Gastroesophageal sphincter (tissue), 4 donors: ENCODE results near the gene PRR19. TPM values are rescaled to one million over a fixed set of nuclear protein-coding genes. Genes with fewer than 3 reads are reported as not detected.

Source experiments
- ATAC-seq: fragments of 150-250 bp; one replicate; pipeline ENCODE4 v1.9.1; 2016; ENCODE audit warnings: mild to moderate bottlenecking, moderate library complexity
- H3K27ac ChIP-seq, 4 donors: fragments of 200-600 bp; sonication (generic) in 3 of 4; 1 replicate in 3 of 4; 2 replicates in 1 of 4; pipeline ENCODE4 v1.5.1; 2016 to 2019
- H3K27me3 ChIP-seq: fragments of 200-600 bp; sonication (generic); one replicate; pipeline ENCODE4 v1.5.1; 2019
- H3K36me3 ChIP-seq, 2 donors: fragments of 200-600 bp; sonication (generic); one replicate each; pipeline ENCODE4 v1.5.1; 2019; ENCODE audit warnings: control low read depth in 1 of 2
- H3K4me1 ChIP-seq, 3 donors: fragments of 200-600 bp; sonication (generic); 1 replicate in 2 of 3; 2 replicates in 1 of 3; pipeline ENCODE4 v1.5.1; 2016 to 2019; ENCODE audit warnings: control low read depth in 2 of 3
- H3K4me3 ChIP-seq, 2 donors: fragments of 200-600 bp; sonication (generic); one replicate each; pipeline ENCODE4 v1.5.1; 2019; ENCODE audit warnings: mild to moderate bottlenecking in 1 of 2, moderate library complexity in 1 of 2
- H3K9me3 ChIP-seq, 3 donors: fragments of 200-600 bp; sonication (generic); one replicate each; pipeline ENCODE4 v1.5.1; 2017 to 2019; ENCODE audit warnings: control low read depth in 2 of 3
- EP300 ChIP-seq: sonication (generic); formaldehyde crosslinking; IDR thresholded peaks from one replicate; pipeline ENCODE4 v1.6.1; 2017; ENCODE audit warnings: antibody characterized with exemption, mild to moderate bottlenecking
- POLR2A ChIP-seq, 2 donors: fragments of 450-650 bp; IDR thresholded peaks; one replicate each; pipeline ENCODE4 v1.6.1; 2017; ENCODE audit warnings: antibody characterized with exemption in 2 of 2, mild to moderate bottlenecking in 2 of 2, moderate library complexity in 1 of 2
- POLR2AphosphoS5 ChIP-seq: sonication (generic); formaldehyde crosslinking; IDR thresholded peaks from one replicate; pipeline ENCODE4 v1.6.1; 2017; ENCODE audit warnings: antibody characterized with exemption
- WGBS, 2 donors: methylation state at CpG; one replicate each; pipeline ENCODE4 v1.1.5; 2018; ENCODE audit warnings: low coverage in 1 of 2; 5-methylcytosine and 5-hydroxymethylcytosine counted together
- total RNA-seq, 4 donors: library from RNA; depleted of rRNA; stranded (reverse); fragments of >200 nt; gene quantifications; one replicate each; pipeline ENCODE4 v1.1.0, GENCODE V29; 2016
- TF ChIP-seq, protein P1 (sequence below), 4 experiments: fragments of 200-600 bp in 2 of 4; fragments of 450-650 bp in 2 of 4; sonication (generic) in 1 of 4; IDR thresholded peaks; one replicate each; pipeline ENCODE4 v1.5.1; 2017 to 2019; ENCODE audit warnings: antibody characterized with exemption in 4 of 4, mild to moderate bottlenecking in 2 of 4, moderate library complexity in 2 of 4

PRR19 gene
- total RNA-seq, 4 donors from 2014 or later: 0.93 TPM; not detected in 3

DNA sequence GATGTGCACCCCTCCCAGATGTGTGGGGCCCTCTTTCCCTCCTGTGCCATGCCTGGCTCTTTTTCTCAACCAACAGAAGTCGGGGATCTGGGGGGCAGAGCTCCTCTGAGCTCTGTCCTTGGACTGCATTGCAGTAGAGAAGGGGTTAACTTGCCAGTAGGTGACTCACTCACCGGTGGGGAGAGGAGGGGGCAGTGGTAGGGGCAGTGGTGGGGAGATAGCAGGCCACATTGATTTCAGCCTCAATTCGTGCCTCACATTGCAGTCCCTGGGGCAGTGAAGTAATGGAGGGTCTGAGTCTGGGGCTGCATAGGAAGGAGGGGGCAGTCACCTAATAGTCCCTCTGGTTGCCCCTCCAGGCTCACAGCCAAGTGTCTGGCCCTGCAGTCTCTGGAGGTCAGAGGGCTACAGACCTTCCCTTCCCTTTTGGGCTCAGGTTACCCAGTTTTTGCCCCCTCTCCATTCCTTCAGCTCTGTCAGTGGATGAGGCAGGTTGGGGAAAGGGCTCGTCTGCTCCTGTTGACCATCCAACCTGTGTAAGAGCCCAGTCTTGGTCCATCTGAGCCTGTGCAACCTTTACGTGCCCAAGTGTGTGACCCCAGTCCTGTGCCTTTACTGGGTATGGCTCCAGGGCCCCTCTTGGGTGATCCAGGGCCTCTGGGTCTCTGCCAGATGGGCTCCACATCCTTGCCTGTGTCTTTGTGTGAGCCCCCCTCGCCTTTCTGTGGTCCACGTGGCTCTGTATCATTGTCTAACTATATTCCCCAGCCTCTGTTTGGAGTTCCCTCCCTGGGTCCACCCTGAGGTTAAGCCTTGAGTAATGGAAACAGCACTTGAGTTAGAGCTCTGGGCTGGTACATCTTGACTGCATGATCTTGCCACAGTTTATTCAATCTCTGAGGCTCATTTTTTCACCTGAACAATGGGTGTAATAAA lies 19.8 kb upstream of the PRR19 start:
- H3K4me1 ChIP-seq: peaks cover 0 to 88% (median 67%) of the 10 kb centered on the region in 3 donors
- no peaks in the 10 kb centered on the region for H3K27me3 ChIP-seq
- peak overlapping the region; percentile 91 to 99 (median 98) for H3K27ac ChIP-seq
- no peaks in the 10 kb centered on the region for H3K9me3 ChIP-seq
- peak overlapping the region in 1 of 2 donors; percentile 93 for H3K4me3 ChIP-seq
- ATAC-seq: no peak
- peaks cover 0 to 5% of the 10 kb centered on the region in 2 donors for H3K36me3 ChIP-seq
- TF ChIP-seq, protein P1, sequence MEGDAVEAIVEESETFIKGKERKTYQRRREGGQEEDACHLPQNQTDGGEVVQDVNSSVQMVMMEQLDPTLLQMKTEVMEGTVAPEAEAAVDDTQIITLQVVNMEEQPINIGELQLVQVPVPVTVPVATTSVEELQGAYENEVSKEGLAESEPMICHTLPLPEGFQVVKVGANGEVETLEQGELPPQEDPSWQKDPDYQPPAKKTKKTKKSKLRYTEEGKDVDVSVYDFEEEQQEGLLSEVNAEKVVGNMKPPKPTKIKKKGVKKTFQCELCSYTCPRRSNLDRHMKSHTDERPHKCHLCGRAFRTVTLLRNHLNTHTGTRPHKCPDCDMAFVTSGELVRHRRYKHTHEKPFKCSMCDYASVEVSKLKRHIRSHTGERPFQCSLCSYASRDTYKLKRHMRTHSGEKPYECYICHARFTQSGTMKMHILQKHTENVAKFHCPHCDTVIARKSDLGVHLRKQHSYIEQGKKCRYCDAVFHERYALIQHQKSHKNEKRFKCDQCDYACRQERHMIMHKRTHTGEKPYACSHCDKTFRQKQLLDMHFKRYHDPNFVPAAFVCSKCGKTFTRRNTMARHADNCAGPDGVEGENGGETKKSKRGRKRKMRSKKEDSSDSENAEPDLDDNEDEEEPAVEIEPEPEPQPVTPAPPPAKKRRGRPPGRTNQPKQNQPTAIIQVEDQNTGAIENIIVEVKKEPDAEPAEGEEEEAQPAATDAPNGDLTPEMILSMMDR (IDR thresholded peaks at IDR 0.05): no peak
- TF ChIP-seq EP300 (no peak), POLR2A (IDR thresholded peaks at IDR 0.05) (no peak), POLR2AphosphoS5 (no peak)
- WGBS, 2 donors: 10 to 13% methylated on average over 1 to 3 of the region's 7 CpGs

DNA sequence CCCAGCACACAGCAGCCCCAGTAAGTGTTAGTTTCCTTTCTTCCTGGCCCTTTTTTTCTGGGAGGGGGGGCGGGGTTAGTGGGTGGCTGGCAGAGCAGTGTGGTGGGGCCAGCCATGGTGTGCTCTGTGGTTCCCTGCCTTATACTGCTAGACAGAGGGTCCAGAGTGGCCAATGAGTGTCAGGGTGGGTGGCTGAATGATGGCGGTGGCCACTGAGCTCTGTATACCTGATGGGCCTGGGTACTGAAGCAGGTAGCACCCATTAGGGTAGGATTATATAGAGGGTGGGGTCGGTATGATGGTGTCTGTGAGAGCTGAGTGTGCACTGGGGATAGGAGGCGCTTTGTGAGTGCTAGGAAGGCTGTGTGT lies 19.1 kb upstream of the PRR19 start:
- Histone ChIP-seq H3K4me1 (peaks cover 0 to 84% (median 62%) of the 10 kb centered on the region in 3 donors), H3K27me3 (no peaks in the 10 kb centered on the region), H3K36me3 (peaks cover 0 to 12% of the 10 kb centered on the region in 2 donors), H3K27ac (peak overlapping the region; percentile 91 to 99 (median 98)), H3K4me3 (peak overlapping the region in 1 of 2 donors; percentile 68), H3K9me3 (no peaks in the 10 kb centered on the region)
- ATAC-seq: no peak
- TF ChIP-seq POLR2AphosphoS5: no peak
- TF ChIP-seq, protein P1 (IDR thresholded peaks at IDR 0.05): no peak
- TF ChIP-seq POLR2A (IDR thresholded peaks at IDR 0.05): no peak
- TF ChIP-seq EP300: no peak
- 25 to 30% methylated on average over 2 to 3 of the region's 4 CpGs for WGBS, 2 donors

DNA sequence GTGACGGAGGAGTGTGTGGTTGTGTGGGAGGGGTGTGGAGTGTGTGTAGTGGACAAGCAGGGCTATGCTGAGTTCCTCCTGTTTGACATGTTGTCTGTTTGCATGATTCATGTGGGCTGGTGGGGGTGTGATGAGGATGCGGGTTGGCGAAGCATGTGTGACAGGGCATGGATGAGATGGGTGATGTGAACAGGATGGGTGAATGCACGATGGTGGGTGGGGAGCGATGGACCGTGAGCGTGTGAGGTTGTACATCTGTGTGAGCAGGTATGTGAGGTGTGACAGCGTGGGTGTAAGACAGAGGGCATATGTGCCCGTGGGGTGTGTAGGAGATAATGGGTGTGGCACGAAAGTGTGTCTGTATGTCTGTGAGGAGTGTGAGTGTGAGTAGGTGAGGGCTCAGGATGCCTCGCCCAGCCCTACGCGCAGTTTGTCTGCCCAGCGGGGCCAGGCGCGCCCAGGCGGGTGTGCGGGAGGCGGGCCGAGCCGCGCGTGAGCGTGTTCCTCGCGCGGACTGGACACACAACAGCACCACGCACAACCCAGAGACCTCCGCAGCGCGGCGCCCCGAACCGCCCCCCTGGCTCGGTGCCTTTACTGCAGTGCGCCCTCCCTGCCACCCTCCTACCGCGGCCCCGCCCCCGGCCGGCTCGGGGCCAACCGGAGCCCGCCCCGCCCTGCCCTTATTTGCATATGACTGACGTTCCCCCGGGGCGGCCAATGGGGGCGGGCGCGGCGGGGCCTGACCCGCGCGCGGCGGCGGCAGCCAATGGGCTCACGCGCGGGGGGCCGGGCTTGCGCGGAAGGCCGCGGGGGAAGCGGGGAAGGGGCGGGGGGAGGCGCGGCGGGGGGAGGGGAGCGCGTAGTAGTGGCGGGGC lies 18.5 kb upstream of the PRR19 start:
- no peaks in the 10 kb centered on the region for H3K27me3 ChIP-seq
- TF ChIP-seq EP300 (no peak), POLR2A (IDR thresholded peaks at IDR 0.05) (peak; percentile 46 to 49), POLR2AphosphoS5 (peak; percentile 46)
- TF ChIP-seq, protein P1 (IDR thresholded peaks at IDR 0.05): peak in 2 of 4 experiments; percentile 11 to 28
- peaks cover 0 to 18% of the 10 kb centered on the region in 2 donors for H3K36me3 ChIP-seq
- no peaks in the 10 kb centered on the region for H3K9me3 ChIP-seq
- peak overlapping the region; percentile 38 to 68 for H3K4me3 ChIP-seq
- 4 to 5% methylated on average over 10 of the region's 74 CpGs for WGBS, 2 donors
- peak; percentile 78 for ATAC-seq
- peak overlapping the region; percentile 91 to 99 (median 98) for H3K27ac ChIP-seq
- peaks cover 0 to 78% (median 55%) of the 10 kb centered on the region in 3 donors for H3K4me1 ChIP-seq

DNA sequence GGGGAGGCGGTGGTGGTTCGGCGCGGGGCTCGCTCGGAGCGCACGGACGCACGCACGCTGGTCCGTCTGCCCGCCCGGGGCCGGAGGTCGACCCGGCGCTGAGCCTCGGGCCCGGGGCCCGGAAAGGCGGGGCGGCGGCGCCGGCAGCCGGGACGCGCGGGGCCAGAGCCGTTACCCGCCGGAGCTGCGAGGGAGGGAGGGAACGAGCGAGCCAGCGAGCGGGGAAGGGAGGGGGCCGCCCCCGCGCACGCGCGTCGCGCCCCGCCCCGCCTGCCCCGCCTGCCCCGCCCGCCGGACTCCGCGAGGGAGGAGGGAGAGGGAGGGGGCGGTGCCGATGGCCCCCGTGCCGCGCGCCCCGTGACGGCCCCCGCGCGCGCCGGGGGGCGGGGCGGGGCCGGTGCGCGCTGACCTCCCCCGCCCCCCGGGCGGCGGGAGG lies 17.8 kb upstream of the PRR19 start:
- Histone ChIP-seq H3K9me3 (no peaks in the 10 kb centered on the region), H3K4me3 (peak overlapping the region; percentile 38 to 68), H3K4me1 (peaks cover 0 to 72% (median 49%) of the 10 kb centered on the region in 3 donors), H3K27me3 (no peaks in the 10 kb centered on the region), H3K27ac (peak overlapping the region; percentile 31 to 99 (median 98)), H3K36me3 (peaks cover 0 to 24% of the 10 kb centered on the region in 2 donors)
- ATAC-seq: peak; percentile 63
- TF ChIP-seq, protein P1 (IDR thresholded peaks at IDR 0.05): peak in 1 of 4 experiments; percentile 10
- TF ChIP-seq POLR2AphosphoS5 (no peak), POLR2A (IDR thresholded peaks at IDR 0.05) (peak; percentile 55 to 88), EP300 (no peak)
- WGBS, 2 donors: no CpG with 5 or more reads among the region's 76 CpGs
